HFFc6 (cell line): Measurements from ENCODE around the gene TULP4. TPM values are rescaled to one million over a fixed set of nuclear protein-coding genes. Genes with fewer than 3 reads are reported as not detected.
A peak's percentile ranks its signal among the peaks of the same experiment; 100 is the strongest.

Experiments
- DNase-seq: peaks from one replicate; pipeline ENCODE4 v3.0.0-alpha.2; 2018
- H3K27ac Mint-ChIP-seq: 2 replicates; pipeline ENCODE4 v1.8.0; 2020; ENCODE audit warnings: mild to moderate bottlenecking, mixed read lengths
- H3K27me3 Mint-ChIP-seq: 2 replicates; pipeline ENCODE4 v1.8.0; 2021; ENCODE audit warnings: mild to moderate bottlenecking, moderate library complexity, mixed read lengths; ENCODE audit not compliant: insufficient read depth
- H3K36me3 Mint-ChIP-seq: 2 replicates; pipeline ENCODE4 v1.8.0; 2021; ENCODE audit warnings: low read depth, mixed read lengths
- H3K4me1 Mint-ChIP-seq: 2 replicates; pipeline ENCODE4 v1.8.0; 2020; ENCODE audit warnings: low read depth, mixed read lengths
- H3K4me3 Mint-ChIP-seq: 2 replicates; pipeline ENCODE4 v1.8.0; 2020; ENCODE audit warnings: mild to moderate bottlenecking, moderate library complexity, mixed read lengths
- H3K9me3 Mint-ChIP-seq: 2 replicates; pipeline ENCODE4 v1.8.0; 2020; ENCODE audit warnings: mild to moderate bottlenecking, mixed read lengths
- total RNA-seq, 6 experiments: library from RNA; stranded (reverse); fragmentation: NEBNext Ultra II Directional; extraction: Animal tissue kit (Norgen Biotek cat#: 25700); gene quantifications; 2 replicates in 1 of 6; 3 replicates in 5 of 6; pipeline ENCODE4 v1.2.3, GENCODE V29; 2021
- TF ChIP-seq, protein P1 (sequence below): fragments of 200-600 bp; sonication (generic); IDR thresholded peaks from 2 replicates; pipeline ENCODE4 v1.5.0; 2021; ENCODE audit warnings: antibody characterized with exemption, mild to moderate bottlenecking

TULP4 gene
- total RNA-seq, 6 experiments from 2014 or later: 48.4 to 55.2 (median 51.8) TPM

DNA sequence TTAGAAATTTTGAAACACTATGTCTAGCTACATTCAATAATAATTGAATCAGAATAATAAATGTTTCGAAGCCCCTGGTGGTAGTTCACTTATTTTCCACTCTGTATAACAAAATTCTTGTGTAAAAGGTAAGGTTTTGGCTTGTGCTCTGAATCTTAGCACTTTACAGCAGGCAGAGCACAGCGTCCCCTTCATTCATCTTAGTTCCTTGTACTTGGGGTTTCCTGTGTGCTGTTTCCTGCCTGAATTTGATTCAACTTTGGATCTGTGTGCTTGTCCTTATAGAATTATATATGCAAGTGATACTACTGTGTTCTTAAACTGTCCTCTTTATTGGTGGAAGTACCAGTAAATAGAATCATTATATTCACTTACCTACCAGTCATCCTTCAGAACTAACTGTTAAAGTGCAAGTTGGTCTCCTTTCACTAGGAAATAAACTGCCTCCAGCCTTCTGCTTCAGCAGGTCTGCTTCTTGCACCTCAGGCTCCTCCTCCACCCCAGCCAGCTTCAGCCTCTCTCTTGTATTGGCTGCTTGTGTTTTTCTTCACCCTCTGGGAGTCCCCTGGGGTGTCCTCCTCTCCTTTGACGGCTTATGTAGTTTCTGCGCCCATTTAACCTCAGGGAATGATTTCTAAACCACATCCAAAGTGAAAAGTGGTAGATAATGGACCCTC lies 28.8 kb upstream of the TULP4 start:
- Mint-ChIP-seq H3K27me3 (no peaks in the 10 kb centered on the region), H3K27ac (peak overlapping the region; percentile 88), H3K9me3 (no peaks in the 10 kb centered on the region), H3K4me3 (peak overlapping the region; percentile 74), H3K36me3 (peaks cover 5% of the 10 kb centered on the region; the same call in 1 of the 2 replicates), H3K4me1 (peaks cover 57% of the 10 kb centered on the region)
- TF ChIP-seq, protein P1, sequence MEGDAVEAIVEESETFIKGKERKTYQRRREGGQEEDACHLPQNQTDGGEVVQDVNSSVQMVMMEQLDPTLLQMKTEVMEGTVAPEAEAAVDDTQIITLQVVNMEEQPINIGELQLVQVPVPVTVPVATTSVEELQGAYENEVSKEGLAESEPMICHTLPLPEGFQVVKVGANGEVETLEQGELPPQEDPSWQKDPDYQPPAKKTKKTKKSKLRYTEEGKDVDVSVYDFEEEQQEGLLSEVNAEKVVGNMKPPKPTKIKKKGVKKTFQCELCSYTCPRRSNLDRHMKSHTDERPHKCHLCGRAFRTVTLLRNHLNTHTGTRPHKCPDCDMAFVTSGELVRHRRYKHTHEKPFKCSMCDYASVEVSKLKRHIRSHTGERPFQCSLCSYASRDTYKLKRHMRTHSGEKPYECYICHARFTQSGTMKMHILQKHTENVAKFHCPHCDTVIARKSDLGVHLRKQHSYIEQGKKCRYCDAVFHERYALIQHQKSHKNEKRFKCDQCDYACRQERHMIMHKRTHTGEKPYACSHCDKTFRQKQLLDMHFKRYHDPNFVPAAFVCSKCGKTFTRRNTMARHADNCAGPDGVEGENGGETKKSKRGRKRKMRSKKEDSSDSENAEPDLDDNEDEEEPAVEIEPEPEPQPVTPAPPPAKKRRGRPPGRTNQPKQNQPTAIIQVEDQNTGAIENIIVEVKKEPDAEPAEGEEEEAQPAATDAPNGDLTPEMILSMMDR: peak; percentile 39; the same call in 1 of the 2 replicates
- peak; percentile 28 for DNase-seq

DNA sequence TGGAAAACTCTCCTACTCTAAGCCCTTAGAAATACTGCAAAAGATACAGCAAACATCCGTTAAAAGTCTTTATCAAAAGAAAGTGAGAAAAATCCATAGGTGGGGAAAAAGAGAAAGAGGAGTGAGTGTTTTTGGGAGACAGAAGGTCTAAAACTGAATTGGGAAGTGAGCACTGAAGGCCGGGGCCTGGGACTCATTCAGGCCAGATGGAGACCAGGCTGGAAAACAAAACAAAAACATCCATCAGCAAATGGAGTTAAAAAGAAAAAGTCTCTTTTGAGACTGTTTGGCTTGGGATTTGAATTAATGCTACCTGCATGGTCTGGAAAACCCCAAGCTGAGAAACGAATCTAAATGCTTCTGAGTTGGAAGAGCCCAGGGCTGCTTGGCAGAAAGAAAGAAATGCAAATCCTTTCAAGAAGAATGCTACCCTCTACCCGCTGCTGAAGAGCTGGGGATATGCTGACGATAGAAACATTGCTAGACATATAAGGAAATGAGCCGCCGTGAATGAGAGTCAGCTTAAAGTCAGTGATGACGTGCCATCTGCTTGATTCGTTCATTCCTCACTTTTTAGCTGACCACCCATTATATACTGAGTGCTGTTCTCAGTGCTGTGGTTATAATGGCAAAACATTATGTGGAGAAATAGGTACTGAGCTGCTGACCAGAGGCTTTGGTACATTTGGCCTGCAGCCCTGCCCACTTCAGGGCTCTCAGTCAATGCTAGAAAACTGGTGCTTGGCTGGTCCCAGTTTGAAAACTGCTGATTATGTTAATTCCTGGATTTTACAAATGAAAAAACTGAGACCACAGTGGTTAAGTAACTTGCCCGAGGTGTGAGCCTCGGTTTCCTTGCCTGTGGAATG lies 28.0 kb upstream of the TULP4 start:
- Mint-ChIP-seq H3K4me3 (peak overlapping the region; percentile 74), H3K4me1 (peaks cover 57% of the 10 kb centered on the region), H3K9me3 (no peaks in the 10 kb centered on the region), H3K27ac (peak overlapping the region; percentile 88), H3K36me3 (peaks cover 5% of the 10 kb centered on the region; the same call in 1 of the 2 replicates), H3K27me3 (no peaks in the 10 kb centered on the region)
- TF ChIP-seq, protein P1: no peak
- peak; percentile 76 for DNase-seq

DNA sequence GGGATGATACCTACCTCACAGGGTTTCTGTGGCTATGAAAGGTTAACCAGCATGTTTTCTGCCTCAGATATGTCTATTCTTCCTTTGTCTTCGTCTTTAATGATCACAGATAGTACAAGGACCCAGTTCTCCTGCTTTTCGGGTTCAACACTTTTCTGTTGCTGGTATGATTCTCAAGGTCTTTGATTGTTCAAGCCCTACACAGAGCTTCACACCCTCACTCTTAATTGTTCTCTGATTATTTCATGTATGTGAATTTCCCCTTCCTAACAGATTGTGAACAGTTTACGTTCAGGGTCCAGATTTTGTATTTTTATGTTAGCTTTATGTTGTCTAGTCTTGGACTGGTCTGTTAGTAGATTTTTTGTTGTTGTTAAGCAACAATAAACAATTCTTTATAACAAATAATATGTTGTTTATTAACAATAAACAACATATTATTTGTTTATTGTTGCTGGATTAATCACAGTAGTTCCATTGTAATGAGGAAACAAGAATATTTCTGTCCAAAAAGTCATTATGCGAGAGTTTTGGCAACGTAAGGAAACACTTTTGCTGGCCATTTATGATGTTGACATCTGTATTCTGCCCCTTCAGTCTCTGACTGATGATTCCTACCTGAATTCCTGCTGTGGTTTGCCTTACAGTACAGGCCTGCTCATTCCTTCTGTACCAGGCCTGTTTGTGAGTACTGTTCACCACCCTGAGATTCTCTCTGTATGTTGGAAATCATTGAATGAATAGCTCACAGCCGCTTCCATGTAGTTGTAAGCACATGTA lies 27.2 kb upstream of the TULP4 start:
- Mint-ChIP-seq H3K27ac (peak overlapping the region; percentile 88), H3K4me3 (peak overlapping the region; percentile 74), H3K4me1 (peaks cover 58% of the 10 kb centered on the region), H3K36me3 (peaks cover 5% of the 10 kb centered on the region; the same call in 1 of the 2 replicates), H3K9me3 (no peaks in the 10 kb centered on the region), H3K27me3 (no peaks in the 10 kb centered on the region)
- TF ChIP-seq, protein P1: no peak
- no peak for DNase-seq

DNA sequence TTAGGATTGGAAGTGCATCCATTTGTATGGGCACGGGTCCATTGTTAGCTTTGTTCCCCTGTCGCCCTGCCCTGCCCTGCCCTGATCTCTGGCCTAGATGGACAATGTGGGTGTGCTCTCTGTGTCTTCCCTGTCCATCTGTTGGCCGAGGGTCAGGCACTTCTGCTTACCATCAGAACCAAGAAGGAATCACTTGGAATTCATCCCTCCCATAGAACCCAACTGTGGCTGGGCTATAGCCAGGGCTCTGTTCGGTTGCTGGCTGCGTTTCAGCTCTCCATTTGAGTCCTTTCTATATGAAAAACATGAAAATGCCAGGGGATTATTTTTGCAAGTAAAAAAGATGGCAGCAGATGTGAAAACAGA lies 26.6 kb upstream of the TULP4 start:
- no peak for DNase-seq
- peak overlapping the region; percentile 60 for H3K4me3 Mint-ChIP-seq
- peak overlapping the region; percentile 88 for H3K27ac Mint-ChIP-seq
- H3K4me1 Mint-ChIP-seq: peaks cover 64% of the 10 kb centered on the region
- H3K27me3 Mint-ChIP-seq: no peaks in the 10 kb centered on the region
- peaks cover 5% of the 10 kb centered on the region; the same call in 1 of the 2 replicates for H3K36me3 Mint-ChIP-seq
- TF ChIP-seq, protein P1: no peak
- H3K9me3 Mint-ChIP-seq: no peaks in the 10 kb centered on the region

DNA sequence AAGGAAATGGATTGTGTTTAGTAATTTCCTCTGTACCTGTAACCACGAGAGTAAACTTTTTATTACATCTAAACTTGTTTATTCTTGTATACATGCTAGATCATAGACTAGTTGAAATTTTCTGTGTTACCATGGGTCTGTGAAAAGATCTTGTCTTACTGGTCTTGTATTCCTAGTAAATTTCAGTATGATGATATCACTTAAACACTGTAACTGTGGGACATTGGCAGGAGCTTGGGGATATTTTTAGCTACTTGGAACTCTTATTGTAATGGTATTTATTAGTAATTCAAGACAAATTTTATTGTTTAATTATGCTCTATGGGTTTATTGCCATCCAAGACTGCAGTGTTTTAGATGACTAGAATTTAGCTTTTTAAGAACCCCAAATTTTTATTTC lies 25.9 kb upstream of the TULP4 start:
- Mint-ChIP-seq H3K4me3 (peak overlapping the region; percentile 37), H3K27me3 (no peaks in the 10 kb centered on the region), H3K36me3 (peaks cover 5% of the 10 kb centered on the region; the same call in 1 of the 2 replicates), H3K4me1 (peaks cover 65% of the 10 kb centered on the region), H3K27ac (peak overlapping the region; percentile 92), H3K9me3 (no peaks in the 10 kb centered on the region)
- peak; percentile 84 for DNase-seq
- TF ChIP-seq, protein P1: no peak
